Right atrium auricular region (tissue), 2 donors: ENCODE data around the gene CADM1. TPM values are rescaled to one million over a fixed set of nuclear protein-coding genes. Genes with fewer than 3 reads are reported as not detected.
A peak's percentile ranks its signal among the peaks of the same experiment; 100 is the strongest.

Experiments
- DNase-seq: peaks from one replicate; pipeline ENCODE4 v3.0.0-alpha.2; 2019; ENCODE audit warnings: low spot score
- H3K27ac ChIP-seq, 2 donors: fragments of 200-600 bp; sonication (generic); 1 replicate in 1 of 2; 2 replicates in 1 of 2; pipeline ENCODE4 v1.5.1; 2016 to 2019
- H3K27me3 ChIP-seq, 2 donors: fragments of 200-600 bp; sonication (generic); one replicate each; pipeline versions ENCODE4 v1.5.1 to v1.6.0; 2017 to 2019
- H3K36me3 ChIP-seq: fragments of 200-600 bp; sonication (generic); one replicate; pipeline ENCODE4 v1.5.1; 2016
- H3K4me1 ChIP-seq, 2 donors: fragments of 200-600 bp; sonication (generic); one replicate each; pipeline versions ENCODE4 v1.5.1 to v1.6.0; 2017 to 2019
- H3K4me3 ChIP-seq, 2 donors: fragments of 200-600 bp; sonication (generic); 1 replicate in 1 of 2; 2 replicates in 1 of 2; pipeline ENCODE4 v1.5.1; 2017 to 2019; ENCODE audit warnings: mild to moderate bottlenecking in 1 of 2, moderate library complexity in 1 of 2
- H3K9me3 ChIP-seq, 2 donors: fragments of 200-600 bp; sonication (generic); one replicate each; pipeline ENCODE4 v1.5.1; 2019
- total RNA-seq, 2 donors: library from RNA; depleted of rRNA; stranded (reverse); fragments of >200 nt; gene quantifications; one replicate each; pipeline ENCODE4 v1.1.0, GENCODE V29; 2016
- TF ChIP-seq, protein P1 (sequence below), 2 donors: fragments of 200-600 bp; sonication (generic); IDR thresholded peaks; one replicate each; pipeline ENCODE4 v1.5.1; 2019; ENCODE audit warnings: antibody characterized with exemption in 2 of 2

The CADM1 gene
- total RNA-seq = 10 to 100 TPM; 19.8 to 33.9 TPM

DNA sequence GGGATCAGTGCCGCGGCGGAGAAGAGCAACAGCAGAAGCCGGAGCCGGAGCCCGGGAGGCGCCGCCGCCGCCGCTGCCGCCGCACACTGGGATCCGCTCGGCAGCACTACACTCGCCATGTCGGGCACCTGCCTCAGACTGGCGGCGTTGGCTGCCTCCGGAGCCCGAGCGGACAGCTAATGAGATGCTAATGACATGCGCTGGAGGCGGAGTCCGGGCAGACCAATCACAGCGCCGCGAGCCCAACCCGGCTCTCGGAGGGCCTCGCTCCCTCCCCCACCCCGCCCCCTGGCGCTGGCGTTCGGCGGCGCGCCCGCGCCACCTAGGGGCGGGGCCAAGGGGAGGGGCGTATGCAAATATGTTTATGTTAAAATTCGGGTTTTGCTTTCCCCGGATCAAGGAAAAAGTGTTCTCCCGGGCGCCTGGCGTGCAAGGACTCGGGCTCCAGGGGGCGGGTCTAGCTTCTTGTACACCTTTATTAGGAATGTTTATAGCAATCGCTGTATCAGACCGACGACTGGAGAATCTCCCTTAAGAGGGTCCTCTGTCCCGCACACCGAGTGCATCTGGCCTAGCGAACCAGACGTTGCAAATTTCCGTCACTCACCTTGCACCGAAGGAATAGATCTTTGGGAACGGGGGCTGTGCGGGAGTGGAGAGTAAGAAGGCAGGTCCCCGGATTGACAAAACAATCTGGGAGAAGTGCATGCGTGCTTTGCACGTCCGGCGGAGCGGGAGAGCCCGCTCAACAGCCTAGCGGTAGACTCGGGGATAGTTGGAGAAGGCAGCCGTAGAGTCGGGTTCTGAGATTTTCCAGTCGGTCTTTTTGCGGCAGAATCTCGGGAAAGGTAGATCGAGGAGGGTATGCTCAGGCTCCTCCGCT, at the start of gene CADM1:
Gene CADM1 (minus strand): TSS at position 140 of the 883 bp plus-strand sequence.
- Histone ChIP-seq H3K27me3 (no peaks in the 10 kb centered on the region), H3K4me1 (peaks cover 0 to 28% of the 10 kb centered on the region in 2 donors), H3K27ac (peak within 1 kb of the TSS; percentile 86 to 88), H3K9me3 (no peaks in the 10 kb centered on the region), H3K36me3 (no peaks in the 10 kb centered on the region), H3K4me3 (peak within 1 kb of the TSS; percentile 54 to 74)
- DNase-seq = peak; percentile 94
- TF ChIP-seq, protein P1, sequence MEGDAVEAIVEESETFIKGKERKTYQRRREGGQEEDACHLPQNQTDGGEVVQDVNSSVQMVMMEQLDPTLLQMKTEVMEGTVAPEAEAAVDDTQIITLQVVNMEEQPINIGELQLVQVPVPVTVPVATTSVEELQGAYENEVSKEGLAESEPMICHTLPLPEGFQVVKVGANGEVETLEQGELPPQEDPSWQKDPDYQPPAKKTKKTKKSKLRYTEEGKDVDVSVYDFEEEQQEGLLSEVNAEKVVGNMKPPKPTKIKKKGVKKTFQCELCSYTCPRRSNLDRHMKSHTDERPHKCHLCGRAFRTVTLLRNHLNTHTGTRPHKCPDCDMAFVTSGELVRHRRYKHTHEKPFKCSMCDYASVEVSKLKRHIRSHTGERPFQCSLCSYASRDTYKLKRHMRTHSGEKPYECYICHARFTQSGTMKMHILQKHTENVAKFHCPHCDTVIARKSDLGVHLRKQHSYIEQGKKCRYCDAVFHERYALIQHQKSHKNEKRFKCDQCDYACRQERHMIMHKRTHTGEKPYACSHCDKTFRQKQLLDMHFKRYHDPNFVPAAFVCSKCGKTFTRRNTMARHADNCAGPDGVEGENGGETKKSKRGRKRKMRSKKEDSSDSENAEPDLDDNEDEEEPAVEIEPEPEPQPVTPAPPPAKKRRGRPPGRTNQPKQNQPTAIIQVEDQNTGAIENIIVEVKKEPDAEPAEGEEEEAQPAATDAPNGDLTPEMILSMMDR (IDR thresholded peaks at IDR 0.05) = peak; percentile 62 to 63

DNA sequence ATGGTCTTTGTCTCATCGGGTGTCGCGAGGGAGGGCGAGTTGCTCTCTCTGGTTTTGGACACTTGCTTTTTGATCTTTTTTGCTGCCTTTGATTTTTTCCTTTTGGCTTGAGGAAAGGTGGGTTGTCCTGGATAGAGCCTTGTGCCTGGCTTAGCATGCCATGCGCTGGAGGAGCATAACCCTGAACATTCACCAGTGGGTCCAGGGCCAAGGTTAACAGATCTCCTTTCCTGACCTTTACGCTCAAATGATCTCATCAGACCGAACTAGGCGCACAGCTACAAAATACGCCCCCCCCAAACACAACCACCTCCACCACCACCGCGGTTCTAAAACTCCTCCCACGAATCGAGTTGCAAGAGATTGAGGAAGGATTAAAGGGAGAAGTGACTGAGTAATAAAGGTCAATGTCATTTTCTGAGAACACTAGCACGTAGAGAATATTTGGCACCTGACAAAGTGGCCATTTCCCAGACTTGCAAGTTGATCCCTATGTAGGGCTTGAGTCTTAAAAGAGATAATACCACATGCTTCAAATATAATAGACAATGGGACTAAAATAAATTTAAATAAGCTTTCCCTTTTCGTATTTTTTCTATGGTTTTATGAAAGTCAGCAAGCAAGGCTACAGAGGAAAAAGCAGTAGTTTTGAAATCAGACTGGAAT, 48.7 kb upstream of the CADM1 start:
- Histone ChIP-seq H3K4me1 (no peaks in the 10 kb centered on the region), H3K36me3 (no peaks in the 10 kb centered on the region), H3K27me3 (no peaks in the 10 kb centered on the region), H3K9me3 (no peaks in the 10 kb centered on the region), H3K4me3 (no peak overlapping the region), H3K27ac (no peak overlapping the region)
- DNase-seq = no peak
- TF ChIP-seq, protein P1 (IDR thresholded peaks at IDR 0.05) = no peak

DNA sequence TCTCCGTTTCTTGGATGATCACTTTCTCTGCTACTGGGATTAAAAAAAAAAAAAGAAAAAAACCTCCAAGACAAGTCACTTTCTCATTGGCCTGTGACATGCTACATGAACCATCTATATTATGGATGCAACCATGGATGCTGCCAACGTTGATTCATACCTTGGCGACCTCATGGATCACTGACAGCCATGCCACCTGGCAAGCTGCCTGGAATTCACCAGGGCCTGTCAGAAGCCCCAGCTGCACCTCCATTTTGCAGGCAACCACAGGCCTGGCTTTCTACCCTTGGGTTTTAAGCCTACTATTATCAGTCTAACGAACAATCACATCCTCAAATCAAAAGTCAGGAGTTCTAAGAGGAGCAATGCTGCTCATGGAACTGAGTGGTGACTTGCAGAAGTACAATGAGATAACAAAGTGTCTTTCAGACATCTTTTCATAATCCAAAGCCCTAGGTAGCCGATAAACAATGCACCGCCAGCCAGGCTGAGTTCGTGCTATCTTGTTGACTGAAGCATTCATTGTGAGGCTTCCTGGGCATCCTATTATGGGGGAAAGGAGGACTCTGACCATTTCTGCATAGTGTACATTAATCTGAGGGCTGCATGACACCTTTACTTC, 48.0 kb upstream of the CADM1 start:
- TF ChIP-seq, protein P1 (IDR thresholded peaks at IDR 0.05) = no peak
- no peaks in the 10 kb centered on the region for H3K36me3 ChIP-seq
- no peaks in the 10 kb centered on the region for H3K4me1 ChIP-seq
- H3K27ac ChIP-seq = no peak overlapping the region
- no peak for DNase-seq
- no peaks in the 10 kb centered on the region for H3K9me3 ChIP-seq
- no peak overlapping the region for H3K4me3 ChIP-seq
- no peaks in the 10 kb centered on the region for H3K27me3 ChIP-seq

DNA sequence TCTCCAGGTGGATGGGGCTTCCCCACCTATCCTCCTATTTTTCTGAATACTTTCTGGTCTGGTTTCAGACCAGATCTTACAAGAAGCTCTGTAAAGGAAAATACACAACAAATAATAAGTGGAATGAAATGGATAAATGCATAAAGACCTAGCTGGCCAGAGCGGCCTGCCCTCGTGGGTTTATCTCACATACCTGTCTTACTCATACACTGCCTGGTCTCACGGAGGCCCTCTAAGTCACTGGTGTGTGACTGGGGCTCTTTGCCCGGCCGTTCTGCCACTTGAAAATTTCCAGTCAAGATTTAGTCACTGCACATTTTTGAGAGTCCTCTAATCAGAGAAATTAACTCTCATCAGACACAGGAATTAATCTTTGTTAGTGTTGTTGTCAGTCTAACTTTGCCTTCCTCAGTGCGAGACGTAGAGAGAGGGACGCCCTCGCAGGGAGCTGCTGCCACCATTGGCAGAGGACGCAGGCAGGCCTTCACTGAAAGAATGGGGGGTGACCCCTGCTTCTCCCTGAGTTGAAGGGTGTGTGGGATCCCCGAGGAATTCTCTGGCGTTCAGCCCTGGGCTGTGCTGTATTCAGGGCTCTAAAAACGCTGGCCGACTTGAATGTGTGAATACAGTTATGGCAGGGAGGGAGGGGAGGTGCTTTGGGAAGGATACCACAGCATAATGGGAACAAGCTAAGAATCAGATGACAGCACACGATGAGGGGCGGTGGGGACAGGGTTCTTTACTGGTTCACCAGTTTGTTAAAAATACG, 46.3 kb upstream of the CADM1 start:
- H3K9me3 ChIP-seq = no peaks in the 10 kb centered on the region
- no peaks in the 10 kb centered on the region for H3K27me3 ChIP-seq
- no peaks in the 10 kb centered on the region for H3K4me1 ChIP-seq
- DNase-seq = no peak
- TF ChIP-seq, protein P1 (IDR thresholded peaks at IDR 0.05) = no peak
- H3K36me3 ChIP-seq = no peaks in the 10 kb centered on the region
- H3K4me3 ChIP-seq = no peak overlapping the region
- no peak overlapping the region for H3K27ac ChIP-seq

DNA sequence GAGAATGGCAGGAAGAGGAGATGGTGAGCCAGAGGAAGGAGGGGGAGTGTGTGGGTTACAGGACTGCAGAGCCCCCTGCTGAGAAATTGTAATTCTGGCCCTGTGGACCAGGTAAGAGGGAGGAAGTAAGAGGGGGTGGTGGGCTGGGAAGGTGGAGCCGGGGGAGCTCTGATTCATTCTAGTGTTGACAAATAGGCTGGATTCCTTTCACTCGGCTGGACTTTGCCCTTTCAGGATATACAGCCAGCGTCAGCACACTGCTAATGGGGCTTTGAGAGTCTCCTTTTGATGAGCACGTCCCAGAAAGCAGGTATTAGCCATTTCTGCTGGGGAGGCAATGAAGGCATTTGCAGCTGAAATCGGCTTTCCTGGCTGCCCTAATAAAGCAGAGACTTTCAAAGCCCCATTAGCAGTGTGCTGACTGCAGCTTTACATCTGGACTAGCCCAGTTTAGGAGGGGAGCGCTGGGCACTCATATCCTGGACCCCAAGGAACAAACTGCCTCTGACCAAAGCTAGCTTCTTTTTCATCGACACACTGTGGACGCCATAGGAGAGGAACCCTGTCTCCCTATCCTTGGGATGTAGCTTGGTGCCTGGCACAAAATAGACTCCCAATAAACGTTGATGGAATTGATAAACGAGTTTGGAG, 44.8 kb upstream of the CADM1 start:
- Histone ChIP-seq H3K4me3 (no peak overlapping the region), H3K27me3 (no peaks in the 10 kb centered on the region), H3K27ac (no peak overlapping the region), H3K4me1 (no peaks in the 10 kb centered on the region), H3K36me3 (no peaks in the 10 kb centered on the region), H3K9me3 (no peaks in the 10 kb centered on the region)
- TF ChIP-seq, protein P1 (IDR thresholded peaks at IDR 0.05) = no peak
- DNase-seq = no peak
